Nephron progenitor cell (in vitro differentiated cells): ENCODE measurements around the gene KIF15.

Source experiments
- DNase-seq: peaks from one replicate; pipeline ENCODE4 v3.0.0; 2021
- H3K27ac Mint-ChIP-seq: 2 replicates; pipeline ENCODE4 v1.8.0; 2021; ENCODE audit warnings: mild to moderate bottlenecking, moderate library complexity, mixed read lengths
- H3K27me3 Mint-ChIP-seq: 2 replicates; pipeline ENCODE4 v1.8.0; 2021; ENCODE audit warnings: mild to moderate bottlenecking, low read depth, mixed read lengths; ENCODE audit not compliant: poor library complexity
- H3K36me3 Mint-ChIP-seq: 2 replicates; pipeline ENCODE4 v1.8.0; 2021; ENCODE audit warnings: low read depth, mixed read lengths
- H3K4me1 Mint-ChIP-seq: 2 replicates; pipeline ENCODE4 v1.8.0; 2021; ENCODE audit warnings: mixed read lengths
- H3K4me3 Mint-ChIP-seq: 2 replicates; pipeline ENCODE4 v1.8.0; 2021; ENCODE audit warnings: mild to moderate bottlenecking, moderate library complexity, mixed read lengths
- H3K9me3 Mint-ChIP-seq: 2 replicates; pipeline ENCODE4 v1.8.0; 2021; ENCODE audit warnings: mild to moderate bottlenecking, moderate library complexity, mixed read lengths
- TF ChIP-seq, protein P1 (sequence below): fragments of 200-600 bp; sonication (generic); IDR thresholded peaks from 2 replicates; pipeline ENCODE4 v1.5.0; 2021; ENCODE audit warnings: antibody characterized with exemption

Gene KIF15

DNA sequence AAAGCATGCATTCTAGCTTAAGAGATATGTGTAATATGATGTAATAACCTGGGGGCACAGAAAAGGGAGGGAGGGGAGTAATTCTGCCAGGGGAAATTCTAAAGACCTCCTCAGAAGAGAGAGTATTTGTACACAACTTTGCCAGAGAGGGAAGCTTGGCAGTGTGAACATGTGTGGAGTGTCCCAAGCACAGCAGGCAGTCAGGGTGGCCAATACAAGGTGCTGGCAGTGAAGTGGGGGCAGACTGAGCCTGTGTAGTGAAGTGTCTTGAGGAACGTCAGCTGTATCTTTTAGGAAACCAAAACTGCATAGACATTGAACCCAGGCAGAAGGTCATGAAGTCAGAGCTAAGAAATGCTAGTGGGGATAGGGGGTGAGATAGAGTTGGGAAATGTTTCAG, 70.4 kb downstream of the KIF15 start:
- no peak overlapping the region for H3K4me3 Mint-ChIP-seq
- peak overlapping the region; percentile 9 for H3K27ac Mint-ChIP-seq
- no peak for DNase-seq
- no peaks in the 10 kb centered on the region for H3K27me3 Mint-ChIP-seq
- H3K36me3 Mint-ChIP-seq, result peaks cover 74% of the 10 kb centered on the region
- no peaks in the 10 kb centered on the region for H3K4me1 Mint-ChIP-seq
- TF ChIP-seq, protein P1, sequence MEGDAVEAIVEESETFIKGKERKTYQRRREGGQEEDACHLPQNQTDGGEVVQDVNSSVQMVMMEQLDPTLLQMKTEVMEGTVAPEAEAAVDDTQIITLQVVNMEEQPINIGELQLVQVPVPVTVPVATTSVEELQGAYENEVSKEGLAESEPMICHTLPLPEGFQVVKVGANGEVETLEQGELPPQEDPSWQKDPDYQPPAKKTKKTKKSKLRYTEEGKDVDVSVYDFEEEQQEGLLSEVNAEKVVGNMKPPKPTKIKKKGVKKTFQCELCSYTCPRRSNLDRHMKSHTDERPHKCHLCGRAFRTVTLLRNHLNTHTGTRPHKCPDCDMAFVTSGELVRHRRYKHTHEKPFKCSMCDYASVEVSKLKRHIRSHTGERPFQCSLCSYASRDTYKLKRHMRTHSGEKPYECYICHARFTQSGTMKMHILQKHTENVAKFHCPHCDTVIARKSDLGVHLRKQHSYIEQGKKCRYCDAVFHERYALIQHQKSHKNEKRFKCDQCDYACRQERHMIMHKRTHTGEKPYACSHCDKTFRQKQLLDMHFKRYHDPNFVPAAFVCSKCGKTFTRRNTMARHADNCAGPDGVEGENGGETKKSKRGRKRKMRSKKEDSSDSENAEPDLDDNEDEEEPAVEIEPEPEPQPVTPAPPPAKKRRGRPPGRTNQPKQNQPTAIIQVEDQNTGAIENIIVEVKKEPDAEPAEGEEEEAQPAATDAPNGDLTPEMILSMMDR, result no peak
- peaks cover 15% of the 10 kb centered on the region for H3K9me3 Mint-ChIP-seq

DNA sequence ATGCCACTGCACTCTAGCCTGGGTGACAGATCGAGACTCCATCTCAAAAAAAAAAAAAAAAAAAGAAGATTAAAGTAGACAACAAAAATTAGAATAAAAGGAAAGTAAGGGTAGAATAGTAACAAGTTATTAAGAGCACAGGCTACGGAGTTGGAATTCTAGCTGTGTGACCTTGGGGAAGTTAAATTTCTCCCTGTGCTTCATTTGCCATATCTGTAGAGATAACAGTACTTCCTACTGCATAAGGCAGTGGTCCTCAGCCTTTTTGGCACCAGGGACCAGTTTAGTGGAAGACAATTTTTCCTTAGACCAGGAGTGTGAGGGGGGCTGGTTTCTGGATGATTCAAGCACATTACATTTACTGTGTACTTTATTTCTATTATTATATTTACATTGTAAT, 71.4 kb downstream of the KIF15 start:
- H3K36me3 Mint-ChIP-seq, result peaks cover 76% of the 10 kb centered on the region
- no peak overlapping the region for H3K4me3 Mint-ChIP-seq
- no peaks in the 10 kb centered on the region for H3K4me1 Mint-ChIP-seq
- no peak for DNase-seq
- TF ChIP-seq, protein P1, result no peak
- H3K9me3 Mint-ChIP-seq, result peaks cover 18% of the 10 kb centered on the region
- H3K27me3 Mint-ChIP-seq, result no peaks in the 10 kb centered on the region
- no peak overlapping the region for H3K27ac Mint-ChIP-seq

DNA sequence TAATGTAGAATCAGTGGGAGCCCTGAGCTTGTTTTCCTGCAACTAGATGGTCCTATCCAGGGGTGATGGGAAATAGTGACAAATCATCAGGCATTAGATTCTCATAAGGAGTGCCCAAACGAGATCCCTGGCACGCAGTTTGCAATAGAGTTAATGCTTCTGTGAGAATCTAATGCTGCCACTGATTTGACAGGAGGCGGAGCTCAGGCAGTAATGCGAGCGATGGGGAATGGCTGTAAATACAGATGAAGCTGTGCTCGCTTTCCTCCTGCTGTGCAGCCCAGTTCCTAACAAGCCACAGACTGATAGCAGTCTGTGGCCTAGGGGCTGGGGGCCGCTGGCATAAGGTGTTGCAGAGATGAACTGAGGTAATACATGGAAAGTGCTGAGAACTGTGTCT, 71.8 kb downstream of the KIF15 start:
- no peak for DNase-seq
- Mint-ChIP-seq H3K4me1 (no peaks in the 10 kb centered on the region), H3K27ac (no peak overlapping the region), H3K9me3 (peaks cover 18% of the 10 kb centered on the region), H3K4me3 (no peak overlapping the region), H3K36me3 (peaks cover 76% of the 10 kb centered on the region), H3K27me3 (no peaks in the 10 kb centered on the region)
- TF ChIP-seq, protein P1, result no peak

DNA sequence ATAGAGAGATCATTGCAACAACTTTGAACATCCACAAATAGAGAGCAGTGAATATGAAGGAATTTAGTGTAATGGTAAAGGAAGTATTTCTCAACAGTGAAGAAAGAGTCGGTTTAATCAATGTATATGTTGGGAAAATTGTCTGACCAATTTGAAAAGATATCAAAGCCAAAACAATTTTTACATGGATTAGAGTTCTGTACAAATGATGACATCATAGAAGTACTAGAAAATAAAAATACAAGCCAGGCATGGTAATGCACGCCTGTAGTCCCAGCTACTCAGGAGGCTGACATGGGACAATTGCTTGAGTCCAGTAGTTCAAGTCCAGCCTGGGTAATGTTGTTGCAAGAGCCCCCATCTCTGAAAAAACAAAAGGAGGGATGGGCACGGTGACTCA, 74.1 kb downstream of the KIF15 start:
- TF ChIP-seq, protein P1, result no peak
- peaks cover 75% of the 10 kb centered on the region for H3K36me3 Mint-ChIP-seq
- H3K27ac Mint-ChIP-seq, result no peak overlapping the region
- H3K9me3 Mint-ChIP-seq, result peaks cover 18% of the 10 kb centered on the region
- no peak for DNase-seq
- H3K27me3 Mint-ChIP-seq, result no peaks in the 10 kb centered on the region
- no peaks in the 10 kb centered on the region for H3K4me1 Mint-ChIP-seq
- no peak overlapping the region for H3K4me3 Mint-ChIP-seq

DNA sequence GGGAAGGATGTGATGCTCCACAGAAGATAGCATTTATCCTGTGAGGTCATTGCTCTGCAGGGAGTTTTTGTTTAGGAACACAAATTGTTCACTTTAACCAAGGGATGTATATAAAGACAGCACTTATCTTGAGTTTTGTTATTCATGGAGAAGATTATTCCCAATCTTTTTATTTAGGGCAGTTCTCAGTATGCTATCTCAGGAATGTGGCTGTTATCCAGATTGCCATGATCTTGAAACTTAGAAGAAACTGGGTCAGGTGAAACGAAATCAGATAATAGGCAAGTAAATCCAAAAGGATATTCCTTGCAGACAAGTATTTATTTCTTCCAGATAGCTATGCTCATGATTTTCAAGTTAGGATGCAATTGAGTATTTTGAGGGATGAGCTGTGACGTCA, 80.8 kb downstream of the KIF15 start:
- no peak overlapping the region for H3K4me3 Mint-ChIP-seq
- DNase-seq, result no peak
- peaks cover under 1% of the 10 kb centered on the region for H3K9me3 Mint-ChIP-seq
- no peak overlapping the region for H3K27ac Mint-ChIP-seq
- TF ChIP-seq, protein P1, result no peak
- H3K36me3 Mint-ChIP-seq, result peaks cover 77% of the 10 kb centered on the region
- no peaks in the 10 kb centered on the region for H3K4me1 Mint-ChIP-seq
- H3K27me3 Mint-ChIP-seq, result no peaks in the 10 kb centered on the region
